GM21515 (cell line): ENCODE measurements around the gene OGDH.
"Not testable (repeated sequence)": the region's sequence is repeated elsewhere in the genome, so short reads cannot be mapped to it uniquely, and the experiment has no call there.

Experiments
- ATAC-seq: cut with Tn5 transposase; IDR thresholded peaks from one replicate; pipeline ENCODE4 v1.9.1; 2021; ENCODE audit not compliant: unreplicated experiment

OGDH gene

GRCh38 chr7:44700322-44700721, 93.9 kb downstream of the OGDH start:
- ATAC-seq, result no peak

- not testable (repeated sequence) for ATAC-seq
Measured at GRCh38 chr7:44703391-44703790, 97.0 kb downstream of the OGDH start.

- ATAC-seq, result no peak
Measured at GRCh38 chr7:44703921-44704320, 97.5 kb downstream of the OGDH start.

GRCh38 chr7:44705434-44705833, 99.0 kb downstream of the OGDH start:
- no peak for ATAC-seq

DNA sequence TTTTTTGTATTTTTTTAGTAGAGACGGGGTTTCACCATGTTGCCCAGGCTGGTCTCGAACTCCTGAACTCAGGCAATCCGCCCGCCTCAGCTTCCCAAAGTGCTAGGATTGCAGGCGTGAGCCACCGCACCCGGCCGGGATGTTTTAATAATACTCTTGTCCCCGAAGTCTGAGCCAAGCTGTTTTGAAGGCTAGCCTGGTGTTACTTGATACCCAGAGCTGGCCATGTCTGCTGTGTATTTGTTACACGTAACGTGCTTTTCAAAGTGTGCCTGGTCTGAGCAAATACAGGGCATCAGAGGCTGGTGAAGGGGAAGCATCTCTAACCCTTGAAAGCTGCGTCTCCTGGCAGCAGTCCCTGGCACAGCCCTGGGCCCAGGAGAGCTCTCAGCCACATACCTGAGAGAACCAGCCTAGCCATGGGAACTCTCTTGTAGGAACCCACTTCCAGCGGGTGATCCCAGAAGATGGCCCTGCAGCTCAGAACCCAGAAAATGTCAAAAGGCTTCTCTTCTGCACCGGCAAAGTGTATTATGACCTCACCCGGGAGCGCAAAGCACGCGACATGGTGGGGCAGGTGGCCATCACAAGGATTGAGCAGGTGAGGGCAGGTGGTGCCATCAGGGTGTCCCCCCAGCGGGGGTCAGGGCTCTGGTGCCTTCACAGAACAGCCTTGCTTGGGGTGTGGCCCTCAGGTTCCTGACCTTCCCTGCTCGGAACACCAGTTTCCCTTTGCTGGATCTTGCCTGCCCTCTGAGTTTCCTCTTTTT, 100.5 kb downstream of the OGDH start:
- no peak for ATAC-seq

GRCh38 chr7:44707558-44708230, 101.3 kb downstream of the OGDH start:
- no peak for ATAC-seq

DNA sequence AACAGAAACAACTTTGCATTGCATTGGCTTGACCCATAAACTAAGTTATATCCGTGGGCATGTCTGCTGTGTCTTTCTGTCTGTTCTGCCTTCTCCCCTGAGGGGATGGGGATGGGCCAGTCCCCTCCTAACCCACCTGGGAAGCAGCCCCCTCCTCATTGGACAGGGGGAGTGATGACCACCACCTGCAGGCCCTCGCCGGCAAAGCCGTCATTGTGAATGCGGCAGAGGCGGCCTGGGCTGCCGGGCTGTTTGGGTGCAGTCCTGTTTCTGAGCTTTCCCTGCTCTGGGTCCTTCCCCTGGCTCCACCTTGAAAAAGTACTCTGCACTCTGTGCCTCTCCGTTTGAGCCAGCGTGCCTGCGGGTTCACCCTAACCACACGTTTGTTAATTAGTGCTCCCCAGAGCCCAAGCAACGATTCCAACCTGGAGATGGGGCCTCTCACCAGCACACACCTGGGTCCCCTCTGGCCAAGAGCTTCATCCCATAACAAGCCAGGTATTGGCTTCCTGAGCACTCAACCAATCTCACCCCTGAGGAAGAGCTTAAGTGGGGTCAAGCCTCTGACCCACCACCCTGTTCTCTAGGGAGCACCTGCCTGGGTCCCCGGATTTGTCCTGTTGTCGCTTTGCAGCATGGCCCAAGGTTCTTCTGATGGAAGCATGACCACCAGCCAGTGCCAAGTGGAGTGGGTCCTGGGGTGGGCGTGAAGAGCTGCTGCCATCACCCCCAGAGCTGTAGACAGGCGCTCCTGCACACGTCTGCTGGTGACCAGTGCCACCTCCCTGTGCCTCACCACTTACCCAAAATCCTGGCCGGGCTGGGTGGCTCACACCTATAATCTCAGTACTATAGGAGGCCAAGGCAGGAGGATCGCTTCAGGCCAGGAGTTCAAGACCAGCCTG, 102.8 kb downstream of the OGDH start:
- no peak for ATAC-seq

DNA sequence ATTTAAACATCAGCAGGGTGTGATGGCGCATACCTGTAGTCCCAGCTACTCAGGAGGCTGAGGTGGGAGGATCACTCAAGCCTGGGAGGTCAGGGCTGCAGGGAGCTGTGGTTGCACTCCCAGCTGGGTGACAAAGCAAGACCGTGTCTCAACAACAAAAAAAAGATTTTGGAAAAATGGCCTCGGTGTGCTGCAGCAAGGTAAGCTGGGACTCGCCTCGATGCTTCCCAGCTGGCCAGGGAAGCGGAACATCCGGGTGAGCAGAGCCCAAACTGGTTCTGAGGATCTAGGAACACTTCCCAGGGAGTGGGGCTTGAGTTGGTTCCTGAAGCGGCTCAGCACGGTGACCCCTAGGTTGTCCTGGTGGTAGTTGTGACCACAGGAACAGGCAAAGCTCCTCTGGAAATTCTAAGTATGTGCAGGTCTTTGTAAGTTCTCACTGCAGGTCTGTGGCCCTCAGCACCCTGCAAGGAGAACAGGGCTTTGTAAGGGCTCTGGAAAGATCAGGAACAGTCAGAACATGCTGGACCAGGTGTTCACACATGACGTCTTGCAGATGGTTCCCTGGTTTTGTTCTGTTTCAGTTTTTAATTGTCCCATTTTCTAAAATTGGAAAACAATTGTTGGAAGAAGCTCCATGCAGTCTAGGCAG, 103.6 kb downstream of the OGDH start:
- no peak for ATAC-seq

DNA sequence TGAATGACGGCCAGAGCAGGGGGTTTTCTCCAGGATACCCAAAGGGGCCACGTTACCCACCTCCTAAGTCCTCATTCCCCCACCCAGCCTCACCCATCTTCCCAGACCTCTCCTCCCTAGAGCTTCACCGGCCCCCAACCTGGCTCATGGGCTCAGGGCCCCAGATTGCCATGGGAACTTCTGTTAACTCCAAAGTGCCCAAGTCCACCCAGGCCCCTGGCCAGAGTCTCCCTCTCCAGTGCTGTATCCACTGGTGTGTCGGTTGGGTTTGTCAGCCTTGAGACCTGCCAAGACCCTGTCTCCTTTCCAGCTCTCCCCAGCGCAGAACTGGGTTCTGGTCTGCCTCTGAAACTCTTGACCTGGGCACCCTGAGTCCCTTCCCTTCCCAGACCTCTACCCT, 105.1 kb downstream of the OGDH start:
- no peak for ATAC-seq

GRCh38 chr7:44712012-44712411, 105.6 kb downstream of the OGDH start:
- ATAC-seq, result no peak

DNA sequence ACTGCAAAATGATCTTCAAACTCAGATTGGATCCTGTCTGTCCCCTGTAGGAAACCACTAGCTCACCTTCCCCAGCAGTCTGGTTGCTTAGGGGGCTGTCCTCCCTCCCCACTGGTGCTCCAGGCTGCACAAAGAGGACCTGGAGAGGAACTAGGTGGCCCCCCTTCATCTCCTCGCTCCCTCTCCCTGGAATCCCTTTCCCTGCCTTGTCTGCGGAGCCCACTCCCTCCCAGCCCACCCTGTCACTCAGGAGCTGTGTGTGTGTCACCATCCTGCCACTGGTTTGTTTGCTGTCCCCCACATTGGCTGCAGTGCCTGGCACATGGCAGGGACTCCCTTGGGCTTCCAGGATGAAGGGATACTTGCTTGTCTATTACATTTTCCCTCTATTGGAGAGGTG, 106.7 kb downstream of the OGDH start:
- no peak for ATAC-seq

DNA sequence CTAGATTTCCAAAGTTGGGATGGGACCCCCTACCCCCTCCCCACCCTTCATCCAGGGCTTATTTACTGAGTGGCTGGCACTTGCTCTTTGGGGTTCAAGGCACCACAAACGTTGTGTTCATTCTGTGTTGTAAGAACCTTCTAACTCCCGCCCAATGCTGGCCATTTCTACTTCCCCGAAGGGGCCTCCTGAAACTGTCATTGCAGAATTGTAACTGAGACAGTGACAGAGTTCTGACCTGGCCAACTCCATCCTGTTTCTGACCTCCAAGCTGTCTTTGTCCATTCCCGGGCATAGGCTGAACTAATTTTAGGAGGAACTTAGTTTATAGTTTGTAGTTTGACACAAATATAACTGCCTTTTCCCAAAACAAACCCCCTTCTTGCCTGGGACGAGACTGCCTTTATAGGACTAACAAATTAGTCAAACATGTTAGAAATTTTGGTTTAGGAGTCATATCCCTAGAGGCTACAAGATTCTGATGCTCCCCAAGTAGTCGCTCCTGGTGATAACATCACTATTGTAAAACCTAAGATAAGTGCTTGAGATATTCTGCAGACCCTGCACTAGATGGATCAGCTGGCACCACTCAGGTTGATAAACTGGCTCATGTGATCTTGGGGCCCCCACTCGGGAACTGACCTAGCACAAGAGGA, 107.4 kb downstream of the OGDH start:
- ATAC-seq, result no peak

DNA sequence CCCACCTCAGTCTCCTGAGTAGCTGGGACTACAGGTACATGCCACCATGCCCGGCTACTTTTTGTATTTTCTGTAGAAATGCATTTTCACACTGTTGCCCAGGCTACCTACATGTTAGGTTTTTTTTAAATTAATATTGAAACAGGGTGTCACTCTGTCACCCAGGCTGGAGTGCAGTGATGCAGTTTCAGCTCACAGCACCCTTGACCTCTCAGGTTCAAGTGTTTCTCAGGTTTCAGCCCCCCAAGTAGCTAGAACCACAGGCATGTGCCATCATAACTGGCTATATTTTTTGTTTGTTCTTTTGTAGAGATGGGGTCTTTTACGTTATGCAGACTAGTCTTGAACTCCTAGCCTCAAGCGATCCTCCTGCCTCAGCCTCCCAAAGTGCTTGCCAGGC, 109.8 kb downstream of the OGDH start:
- no peak for ATAC-seq

GRCh38 chr7:44720301-44720700, 113.9 kb downstream of the OGDH start:
- ATAC-seq, result no peak

DNA sequence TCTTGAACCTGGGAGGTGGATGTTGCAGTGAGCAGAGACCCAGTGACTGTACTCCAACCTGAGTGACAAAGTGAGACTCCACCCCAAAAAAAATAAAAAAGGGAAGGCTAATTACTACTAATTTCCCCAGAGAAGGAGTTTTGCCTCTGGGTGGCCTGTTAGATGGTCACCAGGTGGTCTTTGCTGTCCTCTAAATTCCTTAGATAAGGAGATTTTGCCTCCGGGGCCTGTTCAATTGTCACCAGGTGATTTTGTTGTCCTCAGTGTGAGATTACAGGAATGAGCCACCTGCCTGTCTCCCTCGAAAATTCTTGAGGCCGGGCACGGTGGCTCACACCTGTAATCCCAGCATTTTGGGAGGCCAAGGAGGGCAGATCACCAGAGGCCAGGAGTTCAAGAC, 117.8 kb downstream of the OGDH start:
- no peak for ATAC-seq

DNA sequence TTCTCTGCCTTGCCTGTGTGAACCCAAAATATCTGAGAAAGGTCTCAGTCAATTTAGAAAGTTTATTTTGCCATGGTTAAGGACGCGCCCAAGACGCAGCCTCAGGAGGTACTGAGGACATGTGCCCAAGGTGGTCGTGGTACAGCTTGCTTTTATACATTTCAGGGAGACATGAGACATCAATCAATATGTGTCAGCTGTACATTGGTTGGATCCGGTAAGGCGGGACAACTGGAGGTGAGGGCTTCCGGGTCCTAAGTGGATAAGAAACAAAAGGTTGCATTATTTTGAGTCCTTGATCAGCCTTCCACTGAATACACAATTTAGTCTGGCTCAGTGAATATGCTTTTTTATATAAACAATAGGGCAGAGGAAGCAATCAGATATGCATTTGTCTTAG, 119.8 kb downstream of the OGDH start:
- ATAC-seq, result not testable (repeated sequence)

GRCh38 chr7:44727158-44727936, 120.9 kb downstream of the OGDH start:
- no peak for ATAC-seq

DNA sequence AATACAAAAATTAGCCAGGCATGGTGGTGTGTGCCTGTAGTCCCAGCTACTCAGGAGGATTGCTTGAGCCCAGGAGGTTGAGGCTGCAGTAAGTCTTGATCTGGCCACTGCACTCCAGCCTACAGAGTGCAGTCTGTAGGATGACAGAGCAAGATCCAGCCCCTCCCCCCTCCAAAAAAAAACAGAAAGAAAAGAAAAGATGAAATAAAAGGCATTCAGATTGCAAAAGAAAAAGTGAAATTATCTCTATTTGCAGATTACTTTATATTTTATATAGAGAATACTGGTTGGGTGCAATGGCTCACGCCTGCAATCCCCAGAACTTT, 121.5 kb downstream of the OGDH start:
- no peak for ATAC-seq

GRCh38 chr7:44729949-44730590, 123.6 kb downstream of the OGDH start:
- no peak for ATAC-seq
